Measurements from ENCODE around the gene CREB3L4. TPM values are rescaled to one million over a fixed set of nuclear protein-coding genes. Genes with fewer than 3 reads are reported as not detected.

Gene CREB3L4
- total RNA-seq, 1 experiment from 2014 or later: 14.7 TPM

DNA sequence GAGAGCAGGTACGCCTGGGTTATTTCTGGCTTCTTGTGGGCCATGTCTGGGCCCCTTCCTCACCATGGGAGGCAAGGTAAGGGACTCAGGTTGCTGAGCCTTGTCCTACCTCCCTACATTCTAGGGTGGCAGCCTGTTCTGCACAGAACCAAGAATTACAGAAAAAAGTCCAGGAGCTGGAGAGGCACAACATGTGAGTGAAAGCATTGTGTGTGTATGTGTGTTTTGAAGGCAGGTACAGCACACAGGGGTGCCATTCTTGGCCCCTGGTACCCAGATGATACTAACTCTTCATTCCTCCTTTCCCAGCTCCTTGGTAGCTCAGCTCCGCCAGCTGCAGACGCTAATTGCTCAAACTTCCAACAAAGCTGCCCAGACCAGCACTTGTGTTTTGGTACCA, 5.4 kb downstream of the CREB3L4 start:
- POLR2A ChIA-PET: interaction anchor here (0.6 to 9.6 kb wide), 4 partner anchors 10 to 48 kb away, joined by 3 to 647 read pairs (median 126); partner anchors contain the start of genes CREB3L4, CRTC2, DENND4B and RAB13
- CTCF ChIA-PET: interaction anchor here (1.0 kb wide), 1 partner anchor 191 kb away, joined by 3 read pairs; no protein-coding TSS in a partner anchor
- Mint-ChIP-seq H3K27me3 (ENCODE audit: insufficient read depth, unreplicated experiment) (no peaks in the 10 kb centered on the region), H3K4me1 (ENCODE audit: insufficient read depth, unreplicated experiment) (peaks cover 28% of the 10 kb centered on the region), H3K36me3 (ENCODE audit: insufficient read depth, unreplicated experiment) (peaks cover 50% of the 10 kb centered on the region), H3K27ac (ENCODE audit: low read depth, unreplicated experiment) (no peak overlapping the region), H3K4me3 (ENCODE audit: unreplicated experiment) (no peak overlapping the region), H3K9me3 (ENCODE audit: unreplicated experiment) (no peaks in the 10 kb centered on the region)
- no peak for TF ChIP-seq CTCF (IDR thresholded peaks at IDR 0.05; ENCODE audit: unreplicated experiment)
- intact Hi-C loops (cut with micrococcal nuclease): no loop called here
- DNase-seq (ENCODE audit: unreplicated experiment): no peak
- BruUV-seq (replicated peaks): no TSS peak

- Mint-ChIP-seq H3K4me1 (ENCODE audit: insufficient read depth, unreplicated experiment) (peaks cover 29% of the 10 kb centered on the region), H3K9me3 (ENCODE audit: unreplicated experiment) (no peaks in the 10 kb centered on the region), H3K27me3 (ENCODE audit: insufficient read depth, unreplicated experiment) (no peaks in the 10 kb centered on the region), H3K27ac (ENCODE audit: low read depth, unreplicated experiment) (no peak overlapping the region), H3K4me3 (ENCODE audit: unreplicated experiment) (no peak overlapping the region), H3K36me3 (ENCODE audit: insufficient read depth, unreplicated experiment) (peaks cover 47% of the 10 kb centered on the region)
- ChIA-PET CTCF (interaction anchor here (1.0 kb wide), 1 partner anchor 192 kb away, joined by 3 read pairs; no protein-coding TSS in a partner anchor), POLR2A (interaction anchor here (0.6 to 9.6 kb wide), 6 partner anchors 11 to 891 kb away, joined by 3 to 647 read pairs (median 4); partner anchors contain the start of genes CREB3L4, CRTC2, DENND4B and RAB13)
- no peak for TF ChIP-seq CTCF (IDR thresholded peaks at IDR 0.05; ENCODE audit: unreplicated experiment)
- DNase-seq (ENCODE audit: unreplicated experiment): no peak
- no TSS peak for BruUV-seq (replicated peaks)
- intact Hi-C loops (cut with micrococcal nuclease): no loop called here
These were observed 5.8 kb downstream of the CREB3L4 start for GRCh38 chr1:153973525-153973924.

GRCh38 chr1:153976819-153977249, 9.1 kb downstream of the CREB3L4 start:
- Mint-ChIP-seq H3K36me3 (ENCODE audit: insufficient read depth, unreplicated experiment) (peaks cover 64% of the 10 kb centered on the region), H3K4me3 (ENCODE audit: unreplicated experiment) (peak overlapping the region; percentile 98), H3K4me1 (ENCODE audit: insufficient read depth, unreplicated experiment) (peaks cover 23% of the 10 kb centered on the region), H3K27ac (ENCODE audit: low read depth, unreplicated experiment) (peak overlapping the region; percentile 96), H3K27me3 (ENCODE audit: insufficient read depth, unreplicated experiment) (no peaks in the 10 kb centered on the region), H3K9me3 (ENCODE audit: unreplicated experiment) (no peaks in the 10 kb centered on the region)
- no peak for TF ChIP-seq CTCF (IDR thresholded peaks at IDR 0.05; ENCODE audit: unreplicated experiment)
- intact Hi-C loops (cut with micrococcal nuclease): no loop called here
- POLR2A ChIA-PET: interaction anchor here (0.5 to 9.6 kb wide), 41 partner anchors 14 to 1149 kb away, joined by 3 to 647 read pairs (median 4); partner anchors contain the start of genes CHTOP, CREB3L4, CRTC2 and DENND4B
- no TSS peak for BruUV-seq (replicated peaks)
- CTCF ChIA-PET: interaction anchor here (0.6 to 5.2 kb wide), 7 partner anchors 10 to 1019 kb away, joined by 3 to 64 read pairs (median 6); partner anchors contain the start of genes CREB3L4, RAB13 and RPS27
- peak; percentile 26 for DNase-seq (ENCODE audit: unreplicated experiment)

DNA sequence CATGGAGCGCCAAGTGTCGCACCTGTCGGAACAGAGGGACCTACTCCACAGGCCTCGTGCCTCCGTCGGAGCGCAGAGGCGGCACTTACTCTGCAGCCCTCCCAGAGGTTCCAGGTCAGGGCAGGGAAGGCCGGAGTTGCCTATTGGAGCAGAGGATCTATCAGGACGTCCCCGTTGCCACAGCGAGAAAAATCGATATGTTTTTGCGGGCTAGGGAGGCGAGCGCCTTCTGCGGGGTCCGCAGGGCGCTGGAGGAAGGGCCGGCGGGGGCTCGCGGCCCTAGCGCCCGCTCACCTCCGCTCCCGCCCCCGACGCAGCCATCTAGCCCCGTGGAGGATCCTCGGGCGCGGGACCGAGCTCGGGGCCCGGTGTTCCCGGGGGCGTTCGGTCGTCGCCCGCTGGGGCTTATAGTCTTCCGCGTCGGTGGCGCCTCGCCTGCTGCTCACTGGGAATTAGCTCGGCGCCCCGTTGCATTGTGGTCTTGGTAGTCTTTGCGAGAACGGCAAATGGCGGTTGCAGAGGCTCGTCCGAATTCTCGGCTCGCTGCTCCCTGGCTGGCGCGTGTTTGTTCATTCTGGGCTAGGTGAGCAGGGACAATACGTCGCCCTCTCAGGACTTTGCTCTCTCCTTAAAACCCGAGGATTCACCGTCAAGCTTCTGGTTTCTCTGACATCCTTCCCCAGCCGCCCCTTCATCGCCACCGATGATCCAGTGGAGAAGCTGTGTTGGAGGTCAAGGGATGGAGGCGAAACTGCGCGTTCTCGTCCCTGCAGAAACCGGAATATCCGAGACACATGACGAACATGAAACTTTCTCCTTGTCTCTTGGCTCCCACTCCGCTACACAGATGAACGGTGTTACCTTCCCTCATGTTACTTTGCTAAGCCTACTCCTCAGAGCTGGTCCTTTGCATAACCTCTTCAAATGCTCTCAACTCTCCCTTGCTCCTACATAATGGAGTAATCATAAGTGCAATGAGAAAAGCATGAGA, 9.8 kb downstream of the CREB3L4 start, which contains the start of gene JTB:
JTB (minus strand) TSS at position 425 of the 991 bp plus-strand sequence; CDS start at position 3, 422 bp downstream.
- ChIA-PET CTCF (interaction anchor here (0.6 to 5.2 kb wide), 16 partner anchors 11 to 1498 kb away, joined by 3 to 64 read pairs (median 5); partner anchors contain the start of genes CREB3L4, DENND4B, GATAD2B and RAB13), POLR2A (interaction anchor here (0.6 to 9.6 kb wide), 51 partner anchors 13 to 1152 kb away, joined by 3 to 647 read pairs (median 4); partner anchors contain the start of genes CHTOP, CREB3L4, CRTC2 and DENND4B)
- peak; percentile 93 for DNase-seq (ENCODE audit: unreplicated experiment)
- Mint-ChIP-seq H3K4me1 (ENCODE audit: insufficient read depth, unreplicated experiment) (peaks cover 23% of the 10 kb centered on the region), H3K4me3 (ENCODE audit: unreplicated experiment) (peak within 1 kb of the TSS; percentile 98), H3K27ac (ENCODE audit: low read depth, unreplicated experiment) (peak within 1 kb of the TSS; percentile 96), H3K9me3 (ENCODE audit: unreplicated experiment) (no peaks in the 10 kb centered on the region), H3K27me3 (ENCODE audit: insufficient read depth, unreplicated experiment) (no peaks in the 10 kb centered on the region), H3K36me3 (ENCODE audit: insufficient read depth, unreplicated experiment) (peaks cover 63% of the 10 kb centered on the region)
- no peak for TF ChIP-seq CTCF (IDR thresholded peaks at IDR 0.05; ENCODE audit: unreplicated experiment)
- intact Hi-C loops (cut with micrococcal nuclease): no loop called here
- TSS peak; percentile 62 for BruUV-seq (replicated peaks)
